ENCODE measurements around the gene PDE8B.

- TF ChIP-seq EZH2phosphoT487 (IDR thresholded peaks at IDR 0.05; ENCODE audit: low read depth), result no peak
- no peak for TF ChIP-seq CTCF (IDR thresholded peaks at IDR 0.05; ENCODE audit: low read depth, low read length)
Measured at GRCh38 chr5:77172713-77173328, 37.7 kb upstream of the PDE8B start.
